NCI-H1436 treated with DMSO at 0.1 percent for 48 hours (cell line): ENCODE results near the gene SCML2.
"Not testable (repeated sequence)": the region's sequence is repeated elsewhere in the genome, so short reads cannot be mapped to it uniquely, and the experiment has no call there.

Source experiments
- DNase-seq: peaks from one replicate; lab custom pipeline; 2025; lab: John Stamatoyannopoulos, UW

Gene SCML2

DNA sequence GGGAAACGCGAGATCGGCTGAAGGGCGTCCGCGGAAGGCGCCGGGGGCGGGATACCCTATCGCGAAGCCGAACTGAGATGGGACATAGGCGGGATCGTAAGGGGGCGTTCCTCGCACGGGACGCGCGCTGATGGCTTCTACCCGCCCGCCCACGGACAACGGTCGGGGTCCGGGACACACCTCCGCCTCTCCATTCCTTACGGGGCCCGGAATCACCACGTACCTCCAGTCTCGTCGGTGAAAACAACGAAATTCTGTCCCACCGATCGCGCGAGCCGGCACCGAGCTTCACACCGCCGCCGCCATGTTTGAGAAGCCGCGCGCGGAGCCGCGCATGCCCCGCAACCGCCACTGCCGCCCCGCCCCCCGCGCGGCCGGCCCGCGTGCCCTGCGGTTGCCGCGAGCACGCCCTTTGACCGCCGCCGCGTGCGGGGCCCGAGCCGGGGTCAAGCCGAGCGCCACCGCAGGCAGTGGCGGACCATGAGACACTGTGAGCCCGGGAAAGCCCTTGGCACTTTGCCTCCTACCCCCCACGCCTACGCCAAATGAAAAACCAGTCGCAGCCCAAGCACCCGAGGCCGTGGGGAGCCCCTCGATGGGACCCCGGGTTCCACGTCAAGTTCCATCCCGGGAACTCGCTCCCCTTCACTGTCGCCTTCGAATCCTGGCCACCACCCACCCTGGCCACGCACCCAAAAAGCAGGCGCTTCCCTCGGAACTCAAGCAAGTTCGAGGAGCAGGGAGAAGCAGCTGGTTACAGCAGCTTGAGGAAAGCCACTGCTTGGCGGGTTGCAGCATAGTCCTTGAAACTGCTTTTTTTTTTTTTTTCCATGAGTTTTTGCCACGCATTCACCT, at the start of gene SCML2:
SCML2 (minus strand) TSS at position 320 of the 855 bp plus-strand sequence. CDS start 20,617 bp downstream, outside the sequence.
- no peak for DNase-seq

DNA sequence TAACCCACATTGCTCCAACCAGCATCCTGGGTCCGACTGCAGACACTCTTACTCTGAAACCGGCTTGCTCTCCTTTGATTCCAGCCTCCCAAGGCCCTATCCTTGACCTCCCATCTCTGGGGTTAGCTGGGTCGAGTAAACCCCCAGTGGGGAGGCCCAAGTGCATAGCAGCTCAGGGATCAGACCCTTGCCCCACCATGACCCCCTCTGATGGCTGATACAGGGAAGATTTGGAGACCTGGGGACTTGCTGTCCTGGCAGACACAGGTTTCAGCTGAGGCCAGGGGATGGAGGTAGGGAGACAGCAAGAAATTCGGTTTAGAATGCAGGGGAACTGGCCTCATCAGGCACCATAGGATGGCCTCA, 47.3 kb upstream of the SCML2 start:
- no peak for DNase-seq

DNA sequence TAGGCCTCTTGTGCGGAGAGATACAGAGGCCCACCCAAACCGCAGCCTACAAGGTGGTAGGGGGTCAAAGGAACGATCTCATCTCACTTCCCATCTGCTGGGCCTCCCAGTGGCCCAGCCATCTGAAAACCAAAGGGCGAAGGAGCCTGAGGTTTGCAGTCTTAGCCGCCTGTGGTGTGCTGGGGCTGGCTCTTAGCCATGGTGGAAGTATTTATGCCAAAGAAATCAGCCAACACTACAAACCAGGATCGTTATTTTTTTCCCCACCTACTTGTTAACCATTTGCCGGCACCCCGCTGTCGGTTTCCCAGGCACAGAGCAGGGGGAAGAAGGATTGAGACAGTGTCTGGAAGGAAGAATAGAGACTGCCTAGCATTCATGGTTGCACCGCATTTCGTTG, 40.0 kb upstream of the SCML2 start:
- no peak for DNase-seq

DNA sequence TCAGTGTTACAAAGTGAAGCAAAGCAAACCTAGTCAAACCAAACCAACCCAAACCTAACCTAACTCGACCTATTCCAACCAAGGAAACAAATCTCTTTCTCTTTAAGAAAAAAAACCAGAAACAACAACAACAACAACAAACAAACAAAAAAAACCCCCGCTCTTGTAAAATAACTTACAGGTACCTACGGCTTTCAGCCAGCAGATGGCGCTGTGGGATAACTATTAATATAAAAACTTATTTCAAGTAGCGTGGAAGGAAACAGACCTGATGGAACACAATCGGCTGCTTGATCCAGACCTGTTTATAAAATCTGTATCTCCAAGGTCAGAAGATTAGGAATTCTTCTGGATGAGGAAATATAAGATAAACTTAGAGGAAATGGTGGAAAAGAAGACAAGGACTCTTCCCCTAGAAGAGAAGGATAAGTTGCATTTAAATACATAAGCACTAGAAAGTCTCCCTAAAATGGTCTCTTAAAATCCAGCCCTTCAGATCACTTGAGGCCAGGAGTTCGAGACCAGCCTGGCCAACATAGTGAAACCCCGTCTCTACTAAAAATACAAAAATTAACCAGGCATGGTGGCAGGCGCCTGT, 36.6 kb upstream of the SCML2 start:
- DNase-seq, result no peak

DNA sequence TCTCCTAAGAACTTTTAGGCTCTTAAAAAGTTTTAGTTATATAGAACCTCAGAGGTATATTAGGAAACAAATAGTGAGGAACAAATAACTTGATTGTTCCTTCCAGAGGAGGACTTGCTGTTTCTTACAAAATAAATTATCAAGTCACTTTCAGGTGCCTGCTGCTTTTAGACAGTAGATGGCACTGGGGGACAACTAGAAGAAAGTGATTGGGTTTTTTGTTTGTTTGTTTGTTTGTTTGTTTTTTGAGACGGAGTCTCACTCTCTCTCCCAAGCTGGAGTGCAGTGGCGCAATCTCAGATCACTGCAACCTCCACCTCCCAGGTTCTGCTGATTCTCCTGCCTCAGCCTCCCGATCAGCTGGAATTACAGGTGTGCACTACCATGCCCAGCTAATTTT, 35.5 kb upstream of the SCML2 start:
- DNase-seq, result no peak

DNA sequence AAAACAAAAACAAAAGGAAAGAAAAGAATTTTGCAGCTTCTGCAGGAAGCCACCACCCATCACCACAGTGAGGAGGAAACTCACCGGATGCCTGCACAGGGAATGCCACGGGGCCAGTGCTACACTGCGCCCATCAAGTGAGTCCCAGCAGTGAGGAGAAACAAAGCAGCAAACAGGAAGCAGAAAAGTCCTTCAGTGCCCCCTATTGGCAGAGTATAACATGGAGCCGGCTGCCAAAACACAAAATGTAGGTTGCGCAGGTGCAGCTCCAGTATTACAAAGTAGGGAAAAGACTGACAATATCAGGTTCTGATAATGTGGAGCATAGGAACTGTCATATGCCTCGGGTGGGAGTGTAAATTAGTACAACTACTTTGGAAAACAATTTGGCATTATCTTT, 23.3 kb upstream of the SCML2 start:
- no peak for DNase-seq

DNA sequence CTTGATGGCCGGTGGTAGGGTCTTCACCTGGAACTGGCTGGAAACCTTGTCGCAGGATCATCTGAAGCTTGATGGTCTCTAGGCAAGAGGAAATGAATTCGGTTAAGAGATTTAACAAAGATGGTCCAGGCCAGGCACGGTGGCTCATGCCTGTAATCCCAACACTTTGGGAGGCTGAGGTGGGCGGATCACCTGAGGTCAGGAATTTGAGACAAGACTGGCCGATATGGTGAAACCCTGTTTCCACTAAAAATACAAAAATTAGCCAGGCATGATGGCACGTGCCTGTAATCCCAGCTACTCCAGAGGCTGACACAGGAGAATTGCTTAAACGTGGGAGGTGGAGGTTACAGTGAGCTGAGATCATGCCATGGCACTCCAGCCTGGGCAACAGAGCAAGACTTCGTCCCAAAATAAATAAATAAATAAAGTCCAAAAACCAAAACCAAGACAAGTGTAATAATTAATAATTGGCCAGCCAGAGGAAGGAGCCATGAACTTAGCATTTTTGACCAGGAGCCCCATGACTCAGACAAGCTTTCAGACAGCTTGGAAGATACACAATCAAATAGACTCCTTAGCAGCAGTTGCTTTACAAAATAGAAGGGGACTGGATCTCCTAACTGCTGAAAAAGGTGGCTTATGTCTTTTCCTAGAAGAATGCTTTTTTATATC, 20.8 kb upstream of the SCML2 start:
- DNase-seq, result not testable (repeated sequence)

DNA sequence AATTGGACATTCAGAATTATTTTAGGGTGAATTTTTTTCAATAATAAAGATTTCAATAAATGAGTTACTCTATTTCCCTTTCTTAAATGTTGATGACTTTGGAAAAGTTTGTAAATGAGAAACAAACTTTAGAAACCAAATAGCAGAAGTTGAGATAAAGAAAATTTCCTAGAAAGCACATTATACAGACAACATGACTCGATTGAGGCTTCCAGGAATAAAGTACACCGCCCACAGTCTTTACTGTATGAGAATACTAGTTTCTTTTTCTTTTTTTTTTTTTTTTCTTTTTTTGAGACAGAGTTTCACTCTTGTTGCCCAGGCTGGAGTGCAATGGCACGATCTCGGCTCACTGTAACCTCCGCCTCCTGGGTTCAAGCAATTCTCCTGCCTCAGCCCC, 14.6 kb upstream of the SCML2 start:
- DNase-seq, result not testable (repeated sequence)

GRCh38 chrX:18368402-18368801, 13.9 kb upstream of the SCML2 start:
- DNase-seq, result no peak

GRCh38 chrX:18360867-18361266, 6.4 kb upstream of the SCML2 start:
- no peak for DNase-seq

GRCh38 chrX:18353931-18354368, 538 bp downstream of the SCML2 start:
- DNase-seq, result no peak

GRCh38 chrX:18351784-18352183, 2.7 kb downstream of the SCML2 start:
- DNase-seq, result no peak

DNA sequence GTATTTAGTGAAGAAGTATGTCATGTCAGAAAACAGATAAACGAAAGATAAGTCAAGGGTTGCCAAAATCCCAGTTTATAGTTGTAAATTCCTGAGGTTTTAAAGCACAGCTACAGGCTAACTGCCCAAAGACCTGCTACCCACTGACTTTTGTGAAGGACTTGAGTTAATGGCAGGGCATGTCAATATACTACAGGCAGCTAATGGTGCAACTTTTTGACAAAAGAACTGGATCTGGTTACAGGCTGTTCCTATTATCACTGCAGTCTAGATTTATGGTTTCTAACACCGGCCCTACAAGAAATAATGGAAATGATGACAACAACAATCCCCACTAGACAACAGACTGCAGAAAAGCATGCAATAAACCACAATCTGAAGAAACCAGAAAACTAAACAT, 6.4 kb downstream of the SCML2 start:
- DNase-seq, result no peak

DNA sequence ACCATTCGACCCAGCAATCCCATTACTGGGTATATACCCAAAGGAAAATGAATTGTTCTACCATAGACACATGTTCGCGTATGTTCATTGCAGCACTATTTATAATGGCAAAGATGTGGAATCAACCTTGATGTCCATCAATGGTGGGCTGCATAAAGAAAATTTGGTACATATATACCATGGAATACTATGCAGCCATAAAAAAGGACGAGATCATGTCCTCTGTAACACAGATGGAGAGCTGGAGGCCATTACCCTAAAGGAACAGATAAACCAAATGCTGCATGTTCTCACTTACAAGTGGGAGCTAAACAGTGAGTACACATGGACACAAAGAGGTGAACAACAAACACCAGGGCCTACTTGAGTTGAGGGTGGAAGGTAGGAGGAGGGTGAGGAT, 45.1 kb downstream of the SCML2 start:
- DNase-seq, result no peak

- no peak for DNase-seq
Measured at GRCh38 chrX:18297251-18297650, 57.2 kb downstream of the SCML2 start.

DNA sequence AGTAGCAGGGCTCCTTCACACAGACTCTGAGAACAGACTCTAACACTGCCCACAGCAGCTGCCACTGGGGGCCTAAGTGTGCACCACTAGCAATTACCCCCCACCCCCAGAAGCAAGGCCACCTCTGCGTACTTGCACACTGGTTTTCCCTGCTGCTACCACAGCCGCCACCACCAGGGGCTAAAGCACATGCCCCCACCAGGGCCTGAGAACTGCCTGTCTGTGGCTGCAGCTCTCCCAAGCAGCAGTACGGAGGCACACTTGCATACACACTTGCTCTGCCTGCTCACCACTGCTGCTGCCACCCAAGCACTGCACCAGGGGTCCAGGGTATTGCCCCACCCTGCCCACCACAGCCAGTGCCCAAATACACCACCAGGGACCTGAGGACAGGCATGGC, 59.6 kb downstream of the SCML2 start:
- no peak for DNase-seq

- no peak for DNase-seq
Measured at GRCh38 chrX:18291006-18291545, 63.4 kb downstream of the SCML2 start.

- no peak for DNase-seq
Measured at GRCh38 chrX:18290200-18290599, 64.3 kb downstream of the SCML2 start.

- DNase-seq, result no peak
Measured at GRCh38 chrX:18288716-18289115, 65.8 kb downstream of the SCML2 start.

DNA sequence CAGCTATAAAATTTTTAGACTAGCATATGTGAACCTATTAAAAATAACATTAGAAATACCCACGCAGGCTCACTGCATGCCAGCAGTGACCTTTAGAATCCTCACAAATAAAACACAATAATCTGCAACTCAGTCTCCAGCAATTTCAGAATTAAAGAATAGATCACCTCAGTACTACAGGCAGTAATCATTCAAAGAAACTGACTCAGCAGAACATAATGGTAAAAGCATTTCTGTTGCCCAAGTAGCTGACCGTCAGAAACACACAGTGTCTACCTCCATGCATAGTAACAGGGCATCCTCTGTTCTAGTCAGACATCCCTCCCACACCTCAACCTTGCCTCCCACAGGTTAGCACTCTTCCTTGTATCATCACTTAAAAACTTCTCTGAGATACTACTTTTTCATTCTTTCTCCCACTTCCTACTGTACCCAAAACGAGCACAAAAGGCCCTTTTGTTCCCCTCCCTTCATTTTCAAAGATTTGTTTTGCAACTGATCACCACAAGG, 68.1 kb downstream of the SCML2 start:
- DNase-seq, result no peak

- DNase-seq, result no peak
Measured at GRCh38 chrX:18278449-18278848, 76.0 kb downstream of the SCML2 start.

GRCh38 chrX:18272222-18272621, 82.3 kb downstream of the SCML2 start:
- DNase-seq, result no peak

- no peak for DNase-seq
Measured at GRCh38 chrX:18271725-18272124, 82.8 kb downstream of the SCML2 start.
